GM12878 (cell line): ENCODE results near the gene LHB. TPM values are rescaled to one million over a fixed set of nuclear protein-coding genes. Genes with fewer than 3 reads are reported as not detected.
A peak's percentile ranks its signal among the peaks of the same experiment; 100 is the strongest.

Experiments
- ATAC-seq: fragments of 200-7000 bp; cut with Tn5 transposase; 3 replicates; pipeline ENCODE4 v1.9.1; 2020; ENCODE audit warnings: mild to moderate bottlenecking, moderate library complexity
- BruUV-seq: library from RNA; stranded (reverse); fragments of 400-500 nt; replicated peaks from 2 replicates; lab custom pipeline; 2021; lab: Mats Ljungman, UMichigan
- CTCF ChIA-PET: fragments of 300-600 bp; sonication (Branson Sonifier 250); formaldehyde crosslinking; extraction: SDS; loops from one replicate; lab custom pipeline; 2021; ENCODE audit warnings: inconsistent platforms; lab: Yijun Ruan, JAX
- POLR2A ChIA-PET: fragments of 350-600 bp; formaldehyde crosslinking; extraction: SDS; loops from one replicate; lab custom pipeline; 2021; ENCODE audit warnings: inconsistent platforms; lab: Charles Lee
- RAD21 ChIA-PET: fragments of 300-600 bp; sonication (Branson Sonifier 250); formaldehyde crosslinking; loops from one replicate; lab custom pipeline; 2023; ENCODE audit warnings: antibody characterized with exemption; ENCODE audit not compliant: unreplicated experiment; lab: Charles Lee
- SMC1A ChIA-PET: fragments of 300-600 bp; sonication (Branson Sonifier 250); formaldehyde crosslinking; loops from one replicate; lab custom pipeline; 2023; ENCODE audit not compliant: unreplicated experiment, uncharacterized antibody; lab: Charles Lee
- DNase-seq: peaks from one replicate; pipeline ENCODE4 v3.0.0-alpha.2; 2011; ENCODE audit warnings: low read depth, low spot score
- FAIRE-seq: peaks from 3 replicates; lab custom pipeline; 2011; peaks lifted over from hg19 to GRCh38; lab: Jason Lieb, UNC
- H2AFZ ChIP-seq: 2 replicates; pipeline ENCODE4 v1.6.0; 2011; ENCODE audit warnings: low read depth, low read length, control low read depth; ENCODE audit not compliant: control insufficient read depth
- H3K27ac ChIP-seq: 2 replicates; pipeline ENCODE4 v1.5.1; 2011; ENCODE audit warnings: control low read depth; ENCODE audit not compliant: control insufficient read depth, insufficient read depth
- H3K27me3 ChIP-seq, 2 experiments: replicated peaks in 1 of 2; 2 replicates each; pipeline versions ENCODE4 v1.6.0 to v1.6.1; 2011; ENCODE audit warnings: low read length in 1 of 2; ENCODE audit not compliant: control insufficient read depth in 2 of 2, insufficient read depth in 2 of 2
- H3K36me3 ChIP-seq, 2 experiments: 2 replicates each; pipeline ENCODE4 v1.5.1; 2011; ENCODE audit warnings: low read length in 1 of 2; ENCODE audit not compliant: control insufficient read depth in 2 of 2, insufficient read depth in 2 of 2
- H3K4me1 ChIP-seq: 2 replicates; pipeline ENCODE4 v1.6.1; 2011; ENCODE audit warnings: mild to moderate bottlenecking, low read length, moderate library complexity, mixed read lengths; ENCODE audit not compliant: control insufficient read depth, insufficient read depth
- H3K4me2 ChIP-seq: 2 replicates; pipeline ENCODE4 v1.6.0; 2011; ENCODE audit warnings: control low read depth; ENCODE audit not compliant: control insufficient read depth, insufficient read depth
- H3K4me3 ChIP-seq: fragments of 200-600 bp; sonication (generic); 2 replicates; pipeline ENCODE4 v1.5.1; 2016
- H3K79me2 ChIP-seq: 2 replicates; pipeline ENCODE4 v1.6.0; 2011; ENCODE audit warnings: low read length; ENCODE audit not compliant: control insufficient read depth, insufficient read depth
- H3K9ac ChIP-seq: 2 replicates; pipeline ENCODE4 v1.8.0; 2011; ENCODE audit warnings: low read length, control low read depth, mixed read lengths; ENCODE audit not compliant: control insufficient read depth, insufficient read depth
- H3K9me3 ChIP-seq: replicated peaks from 3 replicates; pipeline ENCODE4 v1.5.1; 2011; ENCODE audit warnings: mild to moderate bottlenecking, low read length; ENCODE audit not compliant: control insufficient read depth, insufficient read depth
- H4K20me1 ChIP-seq: 2 replicates; pipeline ENCODE4 v1.6.0; 2011; ENCODE audit not compliant: control insufficient read depth, insufficient read depth
- BACH1 ChIP-seq: fragments of 450-650 bp; IDR thresholded peaks from 2 replicates; pipeline ENCODE4 v1.6.1; 2017; ENCODE audit warnings: mild to moderate bottlenecking, borderline replicate concordance
- BCL3 ChIP-seq: IDR thresholded peaks from 2 replicates; pipeline ENCODE4 v1.6.1; 2011; ENCODE audit warnings: borderline replicate concordance, low read depth, mild to moderate bottlenecking, moderate library complexity, low read length; ENCODE audit not compliant: insufficient read depth, poor library complexity, severe bottlenecking
- EP300 ChIP-seq, 2 experiments: fragments of 150-350 bp in 1 of 2; IDR thresholded peaks; 2 replicates each; pipeline ENCODE4 v1.6.1; 2011 to 2012; ENCODE audit warnings: low read depth in 2 of 2, low read length in 2 of 2, borderline replicate concordance in 1 of 2, improper control_type of control experiment in 1 of 2, inconsistent platforms in 1 of 2; ENCODE audit not compliant: control insufficient read depth in 1 of 2
- HDAC6 ChIP-seq: fragments of 200-600 bp; sonication (generic); IDR thresholded peaks from one replicate; pipeline ENCODE4 v1.8.0; 2017; ENCODE audit warnings: antibody characterized with exemption; ENCODE audit not compliant: unreplicated experiment
- HDGF ChIP-seq: fragments of 450-650 bp; IDR thresholded peaks from 2 replicates; pipeline ENCODE4 v1.6.1; 2016; ENCODE audit warnings: antibody characterized with exemption
- IRF4 ChIP-seq: IDR thresholded peaks from 2 replicates; pipeline ENCODE4 v1.6.1; 2011; ENCODE audit warnings: low read depth, low read length
- MLLT1 ChIP-seq: fragments of 450-650 bp; IDR thresholded peaks from 2 replicates; pipeline ENCODE4 v1.6.1; 2016; ENCODE audit warnings: mild to moderate bottlenecking
- NBN ChIP-seq: fragments of 450-650 bp; IDR thresholded peaks from 2 replicates; pipeline ENCODE4 v1.6.1; 2016
- NFYA ChIP-seq: IDR thresholded peaks from 2 replicates; pipeline ENCODE4 v1.6.1; 2011; ENCODE audit warnings: low read depth, mild to moderate bottlenecking, low read length, improper control_type of control experiment, borderline replicate concordance
- NR2F1 ChIP-seq: fragments of 450-650 bp; conservative IDR thresholded peaks from 2 replicates; pipeline ENCODE4 v1.6.1; 2017; ENCODE audit warnings: mild to moderate bottlenecking
- RELB ChIP-seq: fragments of 450-650 bp; IDR thresholded peaks from 2 replicates; pipeline ENCODE4 v1.6.1; 2017; ENCODE audit warnings: low read depth, mild to moderate bottlenecking, moderate library complexity
- SREBF1 ChIP-seq: IDR thresholded peaks from 2 replicates; pipeline ENCODE4 v1.6.1; 2012; ENCODE audit warnings: mild to moderate bottlenecking, low read length
- TCF3 ChIP-seq: IDR thresholded peaks from 2 replicates; pipeline ENCODE4 v1.6.1; 2012; ENCODE audit warnings: low read depth, mild to moderate bottlenecking, low read length, borderline replicate concordance; ENCODE audit not compliant: insufficient read depth
- WRNIP1 ChIP-seq: IDR thresholded peaks from 2 replicates; pipeline ENCODE4 v1.6.1; 2011; ENCODE audit warnings: low read depth, low read length, improper control_type of control experiment, borderline replicate concordance
- ZBTB4 ChIP-seq: fragments of 450-650 bp; formaldehyde crosslinking; IDR thresholded peaks from 2 replicates; pipeline ENCODE4 v1.4.0; 2022; ENCODE audit warnings: mild to moderate bottlenecking, moderate library complexity
- WGBS: methylation state at CpG from one replicate; pipeline ENCODE4 v1.1.6; 2016; ENCODE audit warnings: low lambda C conversion rate; ENCODE audit not compliant: insufficient replicate concordance, insufficient coverage; ENCODE audit errors: missing lambda C conversion rate; 5-methylcytosine and 5-hydroxymethylcytosine counted together
- in situ Hi-C: fragments of 300-500 bp; cut with MboI; formaldehyde crosslinking; loops from 9 replicates; pipeline ENCODE4 v1.14.3; 2018; ENCODE audit warnings: mixed read lengths
- intact Hi-C: fragments of 100-400 bp; cut with micrococcal nuclease; formaldehyde crosslinking; loops from one replicate; pipeline ENCODE4 v1.14.2; 2022; ENCODE audit not compliant: unreplicated experiment
- polyA plus RNA-seq, 11 experiments: library from polyadenylated mRNA; depleted of rRNA in 4 of 11; unstranded in 6 of 11; stranded (reverse) in 5 of 11; fragments of >200 nt; fragmentation: Nextera tagmentation in 4 of 11; fragmentation: Illumina TruSeq in 1 of 11; extraction: Ambion mirVana in 4 of 11; extraction: Trizol in 1 of 11; gene quantifications; 1 replicate in 1 of 11; 2 replicates in 10 of 11; pipeline versions ENCODE4 v1.2.1 to v1.2.3, GENCODE V29; 2011 to 2016; ENCODE audit warnings: inconsistent platforms in 2 of 11, missing spikeins in 2 of 11, low read depth in 1 of 11
- total RNA-seq, 4 experiments: library from RNA; depleted of rRNA in 3 of 4; stranded (reverse); fragments of >200 nt in 3 of 4; fragmentation: Illumina TruSeq in 1 of 4; extraction: Trizol in 1 of 4; gene quantifications; 2 replicates each; pipeline versions ENCODE4 v1.2.1 to v1.2.3, GENCODE V29; 2013 to 2021

LHB gene
- total and polyA plus RNA-seq, 10 of the 15 experiments (the other 5 are each of a cell fraction or from before 2014, with no cell fraction given), result 0.20 to 0.72 (median 0.46) TPM; not detected in 5

- Histone ChIP-seq H3K9me3 (no peaks in the 10 kb centered on the region), H4K20me1 (no peaks in the 10 kb centered on the region), H3K27ac (no peak overlapping the region), H3K4me3 (no peak overlapping the region), H3K4me2 (no peak overlapping the region), H3K36me3 (no peaks in the 10 kb centered on the region), H3K4me1 (no peaks in the 10 kb centered on the region), H3K9ac (no peak overlapping the region), H3K79me2 (no peaks in the 10 kb centered on the region), H2AFZ (no peak overlapping the region), H3K27me3 (peaks cover 3 to 16% of the 10 kb centered on the region in 2 experiments; a peak in 3 of 4 replicates)
- in situ Hi-C loops, result no loop called here
- intact Hi-C loops, result no loop called here
- WGBS, result 37% methylated on average over 10 of the region's 10 CpGs
- RAD21 ChIA-PET, result no interaction called here
- no TSS peak for BruUV-seq
- FAIRE-seq, result no peak
- TF ChIP-seq NFYA (no peak), RELB (no peak), WRNIP1 (no peak), EP300 (IDR thresholded peaks at IDR 0.05; ENCODE audit: borderline replicate concordance in 1 of 2, control insufficient read depth in 1 of 2, low read depth in 2 of 2, low read length in 2 of 2) (no peak), HDAC6 (no peak), BACH1 (no peak), NBN (no peak), TCF3 (no peak), IRF4 (no peak), MLLT1 (no peak), SREBF1 (no peak), NR2F1 (no peak), HDGF (no peak), BCL3 (no peak), ZBTB4 (CRISPR knock-in tag) (no peak)
- CTCF ChIA-PET, result interaction anchor here (1.2 kb wide), 1 partner anchor 48 kb away, joined by 3 read pairs; no protein-coding TSS in a partner anchor
- SMC1A ChIA-PET, result no interaction called here
- POLR2A ChIA-PET, result no interaction called here
- peak; percentile 37; the same call in 2 of the 3 replicates for ATAC-seq
- no peak for DNase-seq
Measured at GRCh38 chr19:49058562-49058961, 41.7 kb upstream of the LHB start.
